ENCODE results near the gene PRDM4.

PRDM4 gene

DNA sequence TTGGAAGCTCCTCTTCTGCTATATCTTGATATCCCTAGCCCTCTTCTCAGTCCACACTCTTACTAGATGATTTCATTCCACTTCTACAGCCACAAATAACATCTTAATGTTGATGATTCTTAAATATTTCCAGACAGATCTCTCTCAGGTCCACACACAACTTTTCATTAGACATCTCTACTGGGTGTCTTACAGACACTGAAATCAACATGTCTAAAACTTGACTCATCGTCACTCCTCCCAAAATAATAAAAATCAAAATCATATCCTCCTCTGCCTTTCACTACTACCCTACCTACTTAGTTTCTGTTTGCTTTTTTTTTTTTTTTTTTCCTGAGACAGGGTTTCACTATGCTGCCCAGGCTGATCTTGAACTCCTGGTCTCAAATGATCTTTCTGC lies 11.9 kb downstream of the PRDM4 start:
- no peak for DNase-seq (ENCODE audit: extremely low read depth, low read depth)
- TF ChIP-seq, protein P1, sequence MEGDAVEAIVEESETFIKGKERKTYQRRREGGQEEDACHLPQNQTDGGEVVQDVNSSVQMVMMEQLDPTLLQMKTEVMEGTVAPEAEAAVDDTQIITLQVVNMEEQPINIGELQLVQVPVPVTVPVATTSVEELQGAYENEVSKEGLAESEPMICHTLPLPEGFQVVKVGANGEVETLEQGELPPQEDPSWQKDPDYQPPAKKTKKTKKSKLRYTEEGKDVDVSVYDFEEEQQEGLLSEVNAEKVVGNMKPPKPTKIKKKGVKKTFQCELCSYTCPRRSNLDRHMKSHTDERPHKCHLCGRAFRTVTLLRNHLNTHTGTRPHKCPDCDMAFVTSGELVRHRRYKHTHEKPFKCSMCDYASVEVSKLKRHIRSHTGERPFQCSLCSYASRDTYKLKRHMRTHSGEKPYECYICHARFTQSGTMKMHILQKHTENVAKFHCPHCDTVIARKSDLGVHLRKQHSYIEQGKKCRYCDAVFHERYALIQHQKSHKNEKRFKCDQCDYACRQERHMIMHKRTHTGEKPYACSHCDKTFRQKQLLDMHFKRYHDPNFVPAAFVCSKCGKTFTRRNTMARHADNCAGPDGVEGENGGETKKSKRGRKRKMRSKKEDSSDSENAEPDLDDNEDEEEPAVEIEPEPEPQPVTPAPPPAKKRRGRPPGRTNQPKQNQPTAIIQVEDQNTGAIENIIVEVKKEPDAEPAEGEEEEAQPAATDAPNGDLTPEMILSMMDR (IDR thresholded peaks at IDR 0.05; ENCODE audit: low read depth, low read length, missing control alignments), result no peak
- no peak overlapping the region for H3K4me3 ChIP-seq (replicated peaks; ENCODE audit: low read depth, low read length)

DNA sequence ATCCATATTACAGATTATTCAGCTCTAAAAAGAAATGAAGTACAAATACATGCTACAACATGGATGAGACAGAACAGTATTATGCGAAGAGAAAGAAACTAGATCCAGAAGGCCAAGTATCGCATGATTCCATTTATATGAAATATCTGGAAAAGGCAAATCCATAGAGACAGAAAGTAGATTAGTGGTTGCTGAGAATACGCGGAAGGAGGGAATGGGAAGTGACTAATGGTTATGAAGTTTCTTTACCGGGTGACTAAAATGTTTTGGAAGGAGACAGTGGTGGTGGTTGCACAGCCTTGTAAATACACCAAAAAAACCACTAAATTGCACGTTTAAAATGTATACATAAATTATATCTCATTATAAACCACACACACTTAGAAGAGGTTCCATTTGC lies 12.5 kb downstream of the PRDM4 start:
- TF ChIP-seq, protein P1 (IDR thresholded peaks at IDR 0.05; ENCODE audit: low read depth, low read length, missing control alignments), result no peak
- peak; percentile 45 for DNase-seq (ENCODE audit: extremely low read depth, low read depth)
- H3K4me3 ChIP-seq (replicated peaks; ENCODE audit: low read depth, low read length), result no peak overlapping the region

- no peak overlapping the region for H3K4me3 ChIP-seq (replicated peaks; ENCODE audit: low read depth, low read length)
- TF ChIP-seq, protein P1 (IDR thresholded peaks at IDR 0.05; ENCODE audit: low read depth, low read length, missing control alignments), result no peak
- DNase-seq (ENCODE audit: extremely low read depth, low read depth), result no peak
These were observed 24.0 kb downstream of the PRDM4 start for GRCh38 chr12:107736914-107737313.

- TF ChIP-seq, protein P1 (IDR thresholded peaks at IDR 0.05; ENCODE audit: low read depth, low read length, missing control alignments), result no peak
- DNase-seq (ENCODE audit: extremely low read depth, low read depth), result no peak
- no peak overlapping the region for H3K4me3 ChIP-seq (replicated peaks; ENCODE audit: low read depth, low read length)
These were observed 25.2 kb downstream of the PRDM4 start for GRCh38 chr12:107735763-107736162.

GRCh38 chr12:107734139-107734538 lies 26.8 kb downstream of the PRDM4 start:
- H3K4me3 ChIP-seq (replicated peaks; ENCODE audit: low read depth, low read length), result no peak overlapping the region
- TF ChIP-seq, protein P1 (IDR thresholded peaks at IDR 0.05; ENCODE audit: low read depth, low read length, missing control alignments), result no peak
- no peak for DNase-seq (ENCODE audit: extremely low read depth, low read depth)

DNA sequence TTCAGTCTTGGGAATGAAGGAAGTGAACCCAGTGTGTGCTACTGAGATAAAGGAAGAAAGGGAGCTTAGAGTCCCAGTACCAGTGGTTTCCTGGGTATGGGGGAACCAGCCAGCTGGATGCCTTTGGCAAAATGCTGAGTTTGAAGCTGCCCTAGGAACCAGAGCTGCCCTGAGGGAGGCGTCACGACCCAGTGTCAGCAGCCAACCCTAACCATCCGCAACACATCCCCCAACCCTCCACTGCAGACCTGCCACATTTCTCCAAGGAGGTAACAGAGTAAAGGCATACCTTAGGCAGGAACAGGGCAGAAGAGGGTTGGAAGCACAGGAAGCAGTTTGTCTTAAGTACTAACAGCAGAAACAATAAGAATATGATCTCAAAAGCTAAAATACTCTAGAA lies 28.6 kb downstream of the PRDM4 start:
- TF ChIP-seq, protein P1 (IDR thresholded peaks at IDR 0.05; ENCODE audit: low read depth, low read length, missing control alignments), result no peak
- H3K4me3 ChIP-seq (replicated peaks; ENCODE audit: low read depth, low read length), result no peak overlapping the region
- no peak for DNase-seq (ENCODE audit: extremely low read depth, low read depth)

DNA sequence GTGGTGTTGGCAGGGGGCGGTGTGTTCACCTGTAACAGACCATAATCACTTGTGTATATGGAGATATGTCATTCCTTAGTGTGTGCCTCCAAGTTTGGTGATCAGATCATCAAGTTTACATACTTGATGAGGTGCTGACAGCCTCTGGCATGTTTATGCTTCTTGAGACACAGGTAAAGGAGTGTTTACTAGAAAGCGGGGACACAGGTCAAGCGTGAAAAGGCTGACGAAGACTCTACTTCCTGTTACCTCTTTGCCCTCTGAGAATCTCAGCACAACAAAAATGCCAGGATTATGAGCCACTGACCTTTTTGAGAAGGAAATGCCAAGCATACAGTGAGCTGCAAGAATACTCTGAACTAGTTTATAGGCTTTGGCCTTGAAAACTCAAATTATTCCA lies 29.6 kb downstream of the PRDM4 start:
- no peak overlapping the region for H3K4me3 ChIP-seq (replicated peaks; ENCODE audit: low read depth, low read length)
- no peak for DNase-seq (ENCODE audit: extremely low read depth, low read depth)
- TF ChIP-seq, protein P1 (IDR thresholded peaks at IDR 0.05; ENCODE audit: low read depth, low read length, missing control alignments), result no peak
